Glutamatergic neuron (in vitro differentiated cells): Measurements from ENCODE around the gene TANC1. TPM values are rescaled to one million over a fixed set of nuclear protein-coding genes. Genes with fewer than 3 reads are reported as not detected.

ENCODE experiments used
- DNase-seq: peaks from one replicate; pipeline ENCODE4 v3.0.0; 2022
- H3K27ac Mint-ChIP-seq: one replicate; pipeline ENCODE4 v1.8.0; 2020; ENCODE audit warnings: mild to moderate bottlenecking, mixed read lengths, inconsistent platforms; ENCODE audit not compliant: unreplicated experiment
- H3K27me3 Mint-ChIP-seq: one replicate; pipeline ENCODE4 v1.8.0; 2020; ENCODE audit warnings: mild to moderate bottlenecking, moderate library complexity, mixed read lengths, inconsistent platforms; ENCODE audit not compliant: unreplicated experiment
- H3K36me3 Mint-ChIP-seq: one replicate; pipeline ENCODE4 v1.8.0; 2020; ENCODE audit warnings: mild to moderate bottlenecking, mixed read lengths, inconsistent platforms; ENCODE audit not compliant: unreplicated experiment
- H3K4me1 Mint-ChIP-seq: one replicate; pipeline ENCODE4 v1.8.0; 2020; ENCODE audit warnings: mild to moderate bottlenecking, low read depth, mixed read lengths, inconsistent platforms; ENCODE audit not compliant: unreplicated experiment
- H3K4me3 Mint-ChIP-seq: one replicate; pipeline ENCODE4 v1.8.0; 2020; ENCODE audit warnings: mild to moderate bottlenecking, mixed read lengths, inconsistent platforms; ENCODE audit not compliant: unreplicated experiment
- H3K9me3 Mint-ChIP-seq: one replicate; pipeline ENCODE4 v1.8.0; 2020; ENCODE audit warnings: mild to moderate bottlenecking, moderate library complexity, mixed read lengths, inconsistent platforms; ENCODE audit not compliant: unreplicated experiment
- CTCF ChIP-seq: fragments of 200-600 bp; sonication (generic); IDR thresholded peaks from one replicate; pipeline ENCODE4 v1.5.0; 2021; ENCODE audit not compliant: partially characterized antibody, unreplicated experiment
- total RNA-seq: library from RNA; stranded (reverse); fragmentation: NEBNext Ultra II Directional; extraction: Animal tissue kit (Norgen Biotek cat#: 25700); gene quantifications from one replicate; pipeline ENCODE4 v1.2.1, GENCODE V29; 2021; ENCODE audit not compliant: unreplicated experiment

The TANC1 gene
- total RNA-seq, 1 donor from 2014 or later = 14.9 TPM

GRCh38 chr2:159124441-159124911, 156.0 kb downstream of the TANC1 start:
- TF ChIP-seq CTCF = no peak
- no peak overlapping the region for H3K4me3 Mint-ChIP-seq
- no peak overlapping the region for H3K27ac Mint-ChIP-seq
- H3K36me3 Mint-ChIP-seq = no peaks in the 10 kb centered on the region
- peaks cover 2% of the 10 kb centered on the region for H3K27me3 Mint-ChIP-seq
- peaks cover under 1% of the 10 kb centered on the region for H3K9me3 Mint-ChIP-seq
- no peak for DNase-seq
- H3K4me1 Mint-ChIP-seq = peaks cover 14% of the 10 kb centered on the region

- Mint-ChIP-seq H3K27me3 (peaks cover 2% of the 10 kb centered on the region), H3K9me3 (peaks cover 2% of the 10 kb centered on the region), H3K36me3 (no peaks in the 10 kb centered on the region), H3K27ac (no peak overlapping the region), H3K4me3 (no peak overlapping the region), H3K4me1 (peaks cover 18% of the 10 kb centered on the region)
- DNase-seq = no peak
- TF ChIP-seq CTCF = no peak
Observed at GRCh38 chr2:159124931-159125467, 156.6 kb downstream of the TANC1 start.

- peaks cover 2% of the 10 kb centered on the region for H3K27me3 Mint-ChIP-seq
- no peak overlapping the region for H3K27ac Mint-ChIP-seq
- DNase-seq = no peak
- H3K9me3 Mint-ChIP-seq = peaks cover 2% of the 10 kb centered on the region
- H3K4me1 Mint-ChIP-seq = peaks cover 22% of the 10 kb centered on the region
- no peak for TF ChIP-seq CTCF
- no peaks in the 10 kb centered on the region for H3K36me3 Mint-ChIP-seq
- H3K4me3 Mint-ChIP-seq = no peak overlapping the region
Observed at GRCh38 chr2:159125858-159126257, 157.4 kb downstream of the TANC1 start.

- peaks cover 2% of the 10 kb centered on the region for H3K9me3 Mint-ChIP-seq
- no peak overlapping the region for H3K4me3 Mint-ChIP-seq
- no peak overlapping the region for H3K27ac Mint-ChIP-seq
- H3K4me1 Mint-ChIP-seq = peaks cover 23% of the 10 kb centered on the region
- DNase-seq = no peak
- no peaks in the 10 kb centered on the region for H3K36me3 Mint-ChIP-seq
- no peak for TF ChIP-seq CTCF
- H3K27me3 Mint-ChIP-seq = peaks cover 2% of the 10 kb centered on the region
Observed at GRCh38 chr2:159126432-159127022, 158.1 kb downstream of the TANC1 start.

- Mint-ChIP-seq H3K4me1 (peaks cover 27% of the 10 kb centered on the region), H3K9me3 (peaks cover 2% of the 10 kb centered on the region), H3K27me3 (peaks cover 2% of the 10 kb centered on the region), H3K27ac (no peak overlapping the region), H3K36me3 (no peaks in the 10 kb centered on the region), H3K4me3 (no peak overlapping the region)
- no peak for TF ChIP-seq CTCF
- DNase-seq = no peak
Observed at GRCh38 chr2:159128191-159128590, 159.8 kb downstream of the TANC1 start.
